WERI-Rb-1 (cell line): ENCODE data around the gene C7orf33.

Source experiments
- DNase-seq: peaks from one replicate; pipeline ENCODE4 v3.0.0-alpha.2; 2020
- H3K27ac ChIP-seq: fragments of 250-450 bp; sonication (Bioruptor Pico); 2 replicates; pipeline ENCODE4 v1.5.1; 2020; ENCODE audit warnings: mild to moderate bottlenecking, moderate library complexity
- H3K27me3 ChIP-seq: fragments of 250-450 bp; sonication (Bioruptor Pico); 2 replicates; pipeline ENCODE4 v1.5.1; 2021; ENCODE audit warnings: mild to moderate bottlenecking, low read depth, moderate library complexity; ENCODE audit not compliant: insufficient read depth, severe bottlenecking
- H3K36me3 ChIP-seq: fragments of 250-450 bp; sonication (Bioruptor Pico); 2 replicates; pipeline ENCODE4 v1.5.1; 2020; ENCODE audit warnings: mild to moderate bottlenecking, moderate library complexity
- H3K4me3 ChIP-seq: 2 replicates; pipeline ENCODE4 v1.5.1; 2011; ENCODE audit warnings: low read depth, mild to moderate bottlenecking, control low read depth, low read length
- H3K9me3 ChIP-seq: fragments of 250-450 bp; sonication (Bioruptor Pico); 2 replicates; pipeline ENCODE4 v1.5.1; 2021; ENCODE audit warnings: mild to moderate bottlenecking, moderate library complexity; ENCODE audit not compliant: severe bottlenecking
- CTCF ChIP-seq: IDR thresholded peaks from 2 replicates; pipeline ENCODE4 v1.5.1; 2011; ENCODE audit warnings: low read depth, mild to moderate bottlenecking, control low read depth, inconsistent platforms, low read length

C7orf33 gene

DNA sequence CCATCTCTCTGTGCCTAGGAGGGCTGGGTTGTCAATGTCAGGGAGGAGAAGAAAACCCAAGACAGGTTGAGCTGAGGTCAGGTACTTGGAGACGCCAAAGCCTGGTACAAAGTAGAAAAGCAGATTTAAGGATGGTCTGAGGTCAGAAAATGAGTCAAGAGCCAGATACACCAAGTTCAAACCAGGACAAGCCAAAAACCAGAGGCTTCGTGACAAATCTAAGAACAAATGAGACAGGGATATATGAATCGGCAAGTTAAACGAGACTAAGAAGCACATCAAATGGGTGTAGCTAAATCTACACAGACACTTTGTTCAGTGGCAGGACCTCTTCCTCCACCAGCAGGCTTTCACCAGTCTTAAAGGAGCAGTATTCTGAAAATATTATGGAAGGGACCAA lies 34.2 kb downstream of the C7orf33 start:
- peak; percentile 73 for DNase-seq
- TF ChIP-seq CTCF = no peak
- Histone ChIP-seq H3K9me3 (no peaks in the 10 kb centered on the region), H3K27ac (peak overlapping the region; percentile 56), H3K27me3 (no peaks in the 10 kb centered on the region), H3K36me3 (no peaks in the 10 kb centered on the region), H3K4me3 (peak overlapping the region; percentile 32)

DNA sequence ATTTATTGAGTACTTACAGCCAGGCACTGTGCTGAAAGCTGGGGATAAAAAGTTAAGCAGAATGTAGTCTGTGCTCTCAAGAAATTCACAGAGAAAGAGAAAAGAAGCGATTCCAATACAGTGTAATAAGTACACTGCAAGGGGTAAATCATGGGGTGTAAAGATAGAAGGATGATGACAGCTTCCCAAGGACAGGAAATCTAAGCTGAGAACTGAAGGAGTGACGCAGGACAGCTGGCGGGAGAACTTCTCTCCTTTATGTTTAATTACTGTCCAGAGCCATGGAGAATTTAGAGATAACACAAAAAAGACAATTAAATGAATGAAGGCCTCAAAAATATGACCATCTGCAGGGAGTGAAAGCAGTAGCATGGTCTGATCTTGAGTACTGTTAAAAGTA lies 34.8 kb downstream of the C7orf33 start:
- no peak for TF ChIP-seq CTCF
- no peaks in the 10 kb centered on the region for H3K9me3 ChIP-seq
- peak overlapping the region; percentile 56 for H3K27ac ChIP-seq
- peak; percentile 48 for DNase-seq
- H3K27me3 ChIP-seq = no peaks in the 10 kb centered on the region
- peak overlapping the region; percentile 32 for H3K4me3 ChIP-seq
- H3K36me3 ChIP-seq = no peaks in the 10 kb centered on the region

- DNase-seq = no peak
- no peak overlapping the region for H3K4me3 ChIP-seq
- H3K27ac ChIP-seq = no peak overlapping the region
- no peaks in the 10 kb centered on the region for H3K27me3 ChIP-seq
- no peaks in the 10 kb centered on the region for H3K9me3 ChIP-seq
- TF ChIP-seq CTCF = 0 out of 2 replicates have a peak, but pooled peaks have one; percentile 5
- H3K36me3 ChIP-seq = no peaks in the 10 kb centered on the region
Measured at GRCh38 chr7:148626828-148627227, 36.3 kb downstream of the C7orf33 start.

GRCh38 chr7:148628011-148628410 lies 37.4 kb downstream of the C7orf33 start:
- Histone ChIP-seq H3K4me3 (no peak overlapping the region), H3K27ac (no peak overlapping the region), H3K27me3 (no peaks in the 10 kb centered on the region), H3K9me3 (no peaks in the 10 kb centered on the region), H3K36me3 (no peaks in the 10 kb centered on the region)
- DNase-seq = no peak
- TF ChIP-seq CTCF = no peak

DNA sequence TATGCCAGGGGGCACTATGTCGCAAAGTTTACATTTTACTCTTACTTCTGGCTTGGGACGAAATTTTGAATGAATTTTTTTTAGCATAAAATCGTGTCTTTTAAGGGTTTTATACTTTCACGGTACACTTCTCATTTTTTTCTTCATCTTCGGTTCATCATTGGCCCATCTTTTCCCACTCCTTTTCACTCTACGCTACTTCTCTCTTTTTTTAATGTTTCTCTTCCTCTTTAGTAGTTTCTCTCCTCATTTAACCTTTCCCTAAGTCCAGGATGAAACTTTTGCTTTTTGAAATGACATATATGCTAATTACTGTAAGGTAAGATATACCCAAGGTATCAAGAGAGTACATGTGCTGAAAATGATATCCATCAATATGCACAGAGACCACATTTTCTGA lies 39.5 kb downstream of the C7orf33 start:
- Histone ChIP-seq H3K27me3 (no peaks in the 10 kb centered on the region), H3K27ac (no peak overlapping the region), H3K36me3 (no peaks in the 10 kb centered on the region), H3K4me3 (no peak overlapping the region), H3K9me3 (no peaks in the 10 kb centered on the region)
- no peak for DNase-seq
- no peak for TF ChIP-seq CTCF

DNA sequence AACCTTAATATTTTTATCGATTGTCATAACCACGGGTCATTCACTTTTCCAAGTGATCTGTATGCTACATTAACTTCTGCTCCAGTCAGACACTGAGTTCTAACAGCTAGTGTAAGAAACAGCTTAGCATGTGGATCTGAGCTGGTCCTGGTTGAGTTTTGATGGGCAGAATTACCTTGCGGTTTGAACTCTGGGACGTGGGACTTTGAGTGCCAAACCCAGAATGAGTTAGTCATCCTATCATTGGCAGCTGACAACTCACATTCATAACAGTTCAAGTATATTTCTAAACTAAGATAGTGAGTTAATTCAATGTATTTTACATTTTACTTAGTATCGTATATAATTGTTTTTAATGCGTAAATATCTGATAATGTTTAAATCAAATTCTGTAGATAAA lies 43.2 kb downstream of the C7orf33 start:
- TF ChIP-seq CTCF = no peak
- H3K36me3 ChIP-seq = no peaks in the 10 kb centered on the region

More for the DNA sequence above, 43.2 kb downstream of the C7orf33 start:
- Histone ChIP-seq H3K9me3 (no peaks in the 10 kb centered on the region), H3K4me3 (no peak overlapping the region), H3K27me3 (no peaks in the 10 kb centered on the region), H3K27ac (no peak overlapping the region)
- DNase-seq = no peak
